ENCODE measurements around the gene ERH. TPM values are rescaled to one million over a fixed set of nuclear protein-coding genes. Genes with fewer than 3 reads are reported as not detected.
A peak's percentile ranks its signal among the peaks of the same experiment; 100 is the strongest.

Gene ERH
- total and polyA plus RNA-seq, 2 donors (not counting 1 experiment from before 2014, with no cell fraction given) = 29.3 to 169 TPM

- POLR2A ChIA-PET = no interaction called here
- Histone ChIP-seq H3K36me3 (replicated peaks in 1 of 2; ENCODE audit: control extremely low read depth in 1 of 2, control insufficient read depth in 1 of 2, extremely low read depth in 1 of 2, insufficient read depth in 2 of 2, low read length in 1 of 2) (peaks cover 5 to 28% of the 10 kb centered on the region in 2 experiments), H3K27me3 (replicated peaks in 1 of 4; ENCODE audit: control extremely low read depth in 1 of 4, control insufficient read depth in 3 of 4, insufficient read depth in 4 of 4, low read length in 3 of 4) (no peaks in the 10 kb centered on the region), H3K9me3 (ENCODE audit: control extremely low read depth in 1 of 3, control insufficient read depth in 2 of 3, insufficient read depth in 1 of 3, low read length in 2 of 3) (no peaks in the 10 kb centered on the region), H3K27ac (ENCODE audit: low read length in 2 of 2) (no peak overlapping the region), H3K4me2 (replicated peaks; ENCODE audit: low read depth, low read length, poor library complexity, severe bottlenecking) (no peak overlapping the region), H3K4me3 (ENCODE audit: control extremely low read depth in 1 of 5, extremely low read depth in 1 of 5, insufficient read depth in 1 of 5, low read depth in 2 of 5, low read length in 4 of 5) (no peak overlapping the region), H2AFZ (ENCODE audit: insufficient read depth, low read depth, low read length, poor library complexity, severe bottlenecking) (no peak overlapping the region), H3K79me2 (ENCODE audit: control insufficient read depth, insufficient read depth, low read length) (no peaks in the 10 kb centered on the region), H3K9ac (ENCODE audit: low read length) (no peak overlapping the region), H3K4me1 (ENCODE audit: control insufficient read depth in 2 of 2, insufficient read depth in 2 of 2, low read length in 2 of 2) (no peaks in the 10 kb centered on the region), H4K20me1 (ENCODE audit: control insufficient read depth, insufficient read depth, low read length, poor library complexity, severe bottlenecking) (peaks cover 5% of the 10 kb centered on the region)
- H3K27me3 Mint-ChIP-seq = no peaks in the 10 kb centered on the region
- no peak for TF ChIP-seq EZH2 (IDR thresholded peaks at IDR 0.05; ENCODE audit: borderline replicate concordance, insufficient read depth, low read depth, low read length, poor library complexity, severe bottlenecking)
- no peak for TF ChIP-seq CTCF (IDR thresholded peaks at IDR 0.05)
- no peak for ATAC-seq (ENCODE audit: low read depth)
- H3K9me3 Mint-ChIP-seq (ENCODE audit: insufficient read depth) = no peaks in the 10 kb centered on the region
- H3K4me1 Mint-ChIP-seq = peaks cover 10% of the 10 kb centered on the region
- no peak overlapping the region for H3K27ac Mint-ChIP-seq
- DNase-seq = no peak
- CTCF ChIA-PET = no interaction called here
- intact Hi-C loops (cut with micrococcal nuclease) = no loop called here
- no peak overlapping the region for H3K4me3 Mint-ChIP-seq
- no CpG with 5 or more reads among the region's 5 CpGs for WGBS (ENCODE audit: insufficient coverage)
Measured at GRCh38 chr14:69443296-69443805, 45.3 kb upstream of the ERH start.

- Histone ChIP-seq H3K27me3 (replicated peaks in 1 of 4; ENCODE audit: control extremely low read depth in 1 of 4, control insufficient read depth in 3 of 4, insufficient read depth in 4 of 4, low read length in 3 of 4) (no peaks in the 10 kb centered on the region), H3K4me3 (ENCODE audit: control extremely low read depth in 1 of 5, extremely low read depth in 1 of 5, insufficient read depth in 1 of 5, low read depth in 2 of 5, low read length in 4 of 5) (no peak overlapping the region), H3K4me1 (ENCODE audit: control insufficient read depth in 2 of 2, insufficient read depth in 2 of 2, low read length in 2 of 2) (no peaks in the 10 kb centered on the region), H2AFZ (ENCODE audit: insufficient read depth, low read depth, low read length, poor library complexity, severe bottlenecking) (no peak overlapping the region), H3K36me3 (replicated peaks in 1 of 2; ENCODE audit: control extremely low read depth in 1 of 2, control insufficient read depth in 1 of 2, extremely low read depth in 1 of 2, insufficient read depth in 2 of 2, low read length in 1 of 2) (peaks cover 5 to 28% of the 10 kb centered on the region in 2 experiments), H3K4me2 (replicated peaks; ENCODE audit: low read depth, low read length, poor library complexity, severe bottlenecking) (no peak overlapping the region), H3K9me3 (ENCODE audit: control extremely low read depth in 1 of 3, control insufficient read depth in 2 of 3, insufficient read depth in 1 of 3, low read length in 2 of 3) (no peaks in the 10 kb centered on the region), H3K79me2 (ENCODE audit: control insufficient read depth, insufficient read depth, low read length) (peaks cover 5% of the 10 kb centered on the region), H4K20me1 (ENCODE audit: control insufficient read depth, insufficient read depth, low read length, poor library complexity, severe bottlenecking) (peaks cover 5% of the 10 kb centered on the region), H3K9ac (ENCODE audit: low read length) (no peak overlapping the region), H3K27ac (ENCODE audit: low read length in 2 of 2) (no peak overlapping the region)
- no peak for DNase-seq
- Mint-ChIP-seq H3K4me3 (peak overlapping the region; percentile 14), H3K4me1 (peaks cover 12% of the 10 kb centered on the region), H3K27me3 (no peaks in the 10 kb centered on the region), H3K27ac (peak overlapping the region; percentile 1), H3K9me3 (ENCODE audit: insufficient read depth) (no peaks in the 10 kb centered on the region)
- intact Hi-C loops (cut with micrococcal nuclease) = no loop called here
- ChIA-PET POLR2A (no interaction called here), CTCF (interaction anchor here (2.0 kb wide), 1 partner anchor 17 kb away, joined by 5 read pairs; no protein-coding TSS in a partner anchor)
- ATAC-seq (ENCODE audit: low read depth) = peak; percentile 43
- TF ChIP-seq CTCF (IDR thresholded peaks at IDR 0.05) = no peak
- no peak for TF ChIP-seq EZH2 (IDR thresholded peaks at IDR 0.05; ENCODE audit: borderline replicate concordance, insufficient read depth, low read depth, low read length, poor library complexity, severe bottlenecking)
- WGBS (ENCODE audit: insufficient coverage) = 22% methylated on average over 5 of the region's 5 CpGs
Measured at GRCh38 chr14:69441948-69442347, 43.8 kb upstream of the ERH start.
